Nephron (organoid): ENCODE data around the gene RABGAP1.
"Not testable (repeated sequence)": the region's sequence is repeated elsewhere in the genome, so short reads cannot be mapped to it uniquely, and the experiment has no call there.

Source experiments
- H3K27ac Mint-ChIP-seq, 3 experiments: 2 replicates each; pipeline ENCODE4 v1.8.0; 2020; ENCODE audit warnings: mixed read lengths in 3 of 3, mild to moderate bottlenecking in 2 of 3, moderate library complexity in 1 of 3
- H3K27me3 Mint-ChIP-seq: 2 replicates; pipeline ENCODE4 v1.8.0; 2021; ENCODE audit warnings: low read depth, mild to moderate bottlenecking, moderate library complexity, mixed read lengths
- H3K36me3 Mint-ChIP-seq: 2 replicates; pipeline ENCODE4 v1.8.0; 2020; ENCODE audit warnings: low read depth, mixed read lengths
- H3K4me1 Mint-ChIP-seq: 2 replicates; pipeline ENCODE4 v1.8.0; 2020; ENCODE audit warnings: mixed read lengths
- H3K4me3 Mint-ChIP-seq, 3 experiments: 2 replicates each; pipeline ENCODE4 v1.8.0; 2020; ENCODE audit warnings: mild to moderate bottlenecking in 3 of 3, mixed read lengths in 3 of 3, moderate library complexity in 2 of 3
- H3K9me3 Mint-ChIP-seq: 2 replicates; pipeline ENCODE4 v1.8.0; 2020; ENCODE audit warnings: mixed read lengths
- CTCF ChIP-seq, 3 experiments: fragments of 200-600 bp; sonication (generic); IDR thresholded peaks; one replicate each; pipeline ENCODE4 v1.5.0; 2021; ENCODE audit warnings: antibody characterized with exemption in 3 of 3; ENCODE audit not compliant: unreplicated experiment in 3 of 3

The RABGAP1 gene

GRCh38 chr9:122940749-122941581 lies at the start of gene RABGAP1:
Gene RABGAP1 (plus strand): TSS chr9:122941020. CDS start chr9:122957060, 16,040 bp downstream.
- TF ChIP-seq CTCF (IDR thresholded peaks at IDR 0.05; ENCODE audit: unreplicated experiment in 3 of 3), result no peak
- no peaks in the 10 kb centered on the region for H3K9me3 Mint-ChIP-seq
- peak within 1 kb of the TSS; percentile 85 to 92 (median 89) for H3K27ac Mint-ChIP-seq
- H3K4me1 Mint-ChIP-seq, result peaks cover 32% of the 10 kb centered on the region
- H3K27me3 Mint-ChIP-seq, result no peaks in the 10 kb centered on the region
- H3K4me3 Mint-ChIP-seq, result peak within 1 kb of the TSS; percentile 96 to 99 (median 97)
- peaks cover 24% of the 10 kb centered on the region for H3K36me3 Mint-ChIP-seq

- no peaks in the 10 kb centered on the region for H3K27me3 Mint-ChIP-seq
- peaks cover 23% of the 10 kb centered on the region for H3K4me1 Mint-ChIP-seq
- H3K4me3 Mint-ChIP-seq, result no peak overlapping the region
- peaks cover 27% of the 10 kb centered on the region for H3K36me3 Mint-ChIP-seq
- peak overlapping the region in 1 of 3 experiments; percentile 1 for H3K27ac Mint-ChIP-seq
- no peaks in the 10 kb centered on the region for H3K9me3 Mint-ChIP-seq
- no peak for TF ChIP-seq CTCF (IDR thresholded peaks at IDR 0.05; ENCODE audit: unreplicated experiment in 3 of 3)
Measured at GRCh38 chr9:122897969-122898368, 42.9 kb upstream of the RABGAP1 start.

- H3K27ac Mint-ChIP-seq, result no peak overlapping the region
- no peak for TF ChIP-seq CTCF (IDR thresholded peaks at IDR 0.05; ENCODE audit: unreplicated experiment in 3 of 3)
- peaks cover 12% of the 10 kb centered on the region for H3K36me3 Mint-ChIP-seq
- H3K9me3 Mint-ChIP-seq, result no peaks in the 10 kb centered on the region
- peaks cover 41% of the 10 kb centered on the region for H3K4me1 Mint-ChIP-seq
- H3K4me3 Mint-ChIP-seq, result peak overlapping the region in 1 of 3 experiments; percentile 63
- H3K27me3 Mint-ChIP-seq, result no peaks in the 10 kb centered on the region
Measured at GRCh38 chr9:122900791-122901190, 40.0 kb upstream of the RABGAP1 start.

- Mint-ChIP-seq H3K9me3 (no peaks in the 10 kb centered on the region), H3K4me1 (peaks cover 33% of the 10 kb centered on the region), H3K36me3 (peaks cover 2% of the 10 kb centered on the region), H3K27me3 (no peaks in the 10 kb centered on the region), H3K4me3 (peak overlapping the region; percentile 93 to 98 (median 94)), H3K27ac (peak overlapping the region; percentile 95 to 99 (median 99))
- TF ChIP-seq CTCF (IDR thresholded peaks at IDR 0.05; ENCODE audit: unreplicated experiment in 3 of 3), result no peak
Measured at GRCh38 chr9:122904466-122904822, 36.4 kb upstream of the RABGAP1 start.

- Mint-ChIP-seq H3K36me3 (peaks cover 4% of the 10 kb centered on the region), H3K9me3 (no peaks in the 10 kb centered on the region), H3K27ac (peak within 1 kb of the TSS; percentile 95 to 99 (median 99)), H3K4me3 (peak within 1 kb of the TSS; percentile 94 to 98 (median 97)), H3K27me3 (no peaks in the 10 kb centered on the region), H3K4me1 (peaks cover 26% of the 10 kb centered on the region)
- no peak for TF ChIP-seq CTCF (IDR thresholded peaks at IDR 0.05; ENCODE audit: unreplicated experiment in 3 of 3)
Measured at GRCh38 chr9:122904823-122905710, 35.8 kb upstream of the RABGAP1 start, which contains the start of gene RC3H2. Gene RC3H2 (minus strand): TSS chr9:122905359. CDS start chr9:122897509, 7,850 bp downstream.

GRCh38 chr9:122906122-122906521 lies 34.7 kb upstream of the RABGAP1 start:
- Mint-ChIP-seq H3K36me3 (peaks cover 11% of the 10 kb centered on the region), H3K4me1 (peaks cover 19% of the 10 kb centered on the region)
- H3K9me3 Mint-ChIP-seq, H3K27ac Mint-ChIP-seq, H3K27me3 Mint-ChIP-seq, H3K4me3 Mint-ChIP-seq: not testable (repeated sequence)
